ENCODE data around the gene FBXO8. TPM values are rescaled to one million over a fixed set of nuclear protein-coding genes. Genes with fewer than 3 reads are reported as not detected.
A peak's percentile ranks its signal among the peaks of the same experiment; 100 is the strongest.

The FBXO8 gene
- total RNA-seq, 4 donors from 2014 or later = 38.4 to 47.0 (median 42.5) TPM

GRCh38 chr4:174215961-174216680, 67.3 kb downstream of the FBXO8 start:
- DNase-seq = no peak
- peaks cover 12 to 33% of the 10 kb centered on the region in 2 donors for H3K4me1 ChIP-seq
- no peaks in the 10 kb centered on the region for H3K36me3 ChIP-seq
- intact Hi-C loops (cut with DNase I) = no loop called here
- peak overlapping the region in 1 of 3 donors; percentile 26 for H3K27ac ChIP-seq
- 9 to 10% methylated on average over 11 of the region's 11 CpGs for WGBS, 2 donors
- no peak overlapping the region for H3K4me3 ChIP-seq (replicated peaks in 1 of 3)
- H3K27me3 ChIP-seq = peaks cover 44% of the 10 kb centered on the region
- TF ChIP-seq CTCF (IDR thresholded peaks at IDR 0.05) (no peak), POLR2A (IDR thresholded peaks at IDR 0.05) (no peak)
- H3K9me3 ChIP-seq = no peaks in the 10 kb centered on the region

- intact Hi-C loops (cut with DNase I) = no loop called here
- Histone ChIP-seq H3K27ac (peak overlapping the region in 1 of 3 donors; percentile 26), H3K4me3 (replicated peaks in 1 of 3) (no peak overlapping the region), H3K27me3 (peaks cover 44% of the 10 kb centered on the region), H3K36me3 (no peaks in the 10 kb centered on the region), H3K9me3 (no peaks in the 10 kb centered on the region), H3K4me1 (peaks cover 12 to 33% of the 10 kb centered on the region in 2 donors)
- TF ChIP-seq CTCF (IDR thresholded peaks at IDR 0.05) (no peak), POLR2A (IDR thresholded peaks at IDR 0.05) (no peak)
- no peak for DNase-seq
- 21 to 30% methylated on average over 5 of the region's 5 CpGs for WGBS, 2 donors
Observed at GRCh38 chr4:174215057-174215456, 68.4 kb downstream of the FBXO8 start.

GRCh38 chr4:174214101-174214878, 69.2 kb downstream of the FBXO8 start:
- no peak for TF ChIP-seq POLR2A (IDR thresholded peaks at IDR 0.05)
- TF ChIP-seq CTCF (IDR thresholded peaks at IDR 0.05) = no peak
- no peaks in the 10 kb centered on the region for H3K9me3 ChIP-seq
- H3K27ac ChIP-seq = peak overlapping the region in 1 of 3 donors; percentile 27
- peaks cover 44% of the 10 kb centered on the region for H3K27me3 ChIP-seq
- peaks cover 12 to 33% of the 10 kb centered on the region in 2 donors for H3K4me1 ChIP-seq
- H3K36me3 ChIP-seq = no peaks in the 10 kb centered on the region
- peak overlapping the region in 1 of 3 donors; percentile 11 for H3K4me3 ChIP-seq (replicated peaks in 1 of 3)
- intact Hi-C loops (cut with DNase I) = no loop called here
- WGBS, 2 donors = 7 to 13% methylated on average over 46 to 47 of the region's 47 CpGs
- no peak for DNase-seq

GRCh38 chr4:174213731-174214100, 69.8 kb downstream of the FBXO8 start:
- Histone ChIP-seq H3K36me3 (no peaks in the 10 kb centered on the region), H3K4me3 (replicated peaks in 1 of 3) (no peak overlapping the region), H3K9me3 (no peaks in the 10 kb centered on the region), H3K27me3 (peaks cover 44% of the 10 kb centered on the region), H3K4me1 (peaks cover 12 to 33% of the 10 kb centered on the region in 2 donors), H3K27ac (peak overlapping the region in 1 of 3 donors; percentile 27)
- WGBS, 2 donors = 6 to 9% methylated on average over 16 of the region's 16 CpGs
- no peak for DNase-seq
- TF ChIP-seq POLR2A (IDR thresholded peaks at IDR 0.05) = no peak
- no peak for TF ChIP-seq CTCF (IDR thresholded peaks at IDR 0.05)
- intact Hi-C loops (cut with DNase I) = no loop called here

GRCh38 chr4:174212061-174212460, 71.4 kb downstream of the FBXO8 start:
- intact Hi-C loops (cut with DNase I) = no loop called here
- DNase-seq = no peak
- H3K9me3 ChIP-seq = no peaks in the 10 kb centered on the region
- no peaks in the 10 kb centered on the region for H3K36me3 ChIP-seq
- H3K27me3 ChIP-seq = peaks cover 30% of the 10 kb centered on the region
- H3K27ac ChIP-seq = no peak overlapping the region
- peaks cover 4 to 18% of the 10 kb centered on the region in 2 donors for H3K4me1 ChIP-seq
- H3K4me3 ChIP-seq (replicated peaks in 1 of 3) = no peak overlapping the region
- TF ChIP-seq POLR2A (IDR thresholded peaks at IDR 0.05) = no peak
- TF ChIP-seq CTCF (IDR thresholded peaks at IDR 0.05) = no peak
- WGBS, 2 donors = 11 to 21% methylated on average over 5 of the region's 5 CpGs
